GM18873 (cell line): ENCODE results near the gene SAMD13.

Experiments used
- ATAC-seq: cut with Tn5 transposase; IDR thresholded peaks from one replicate; pipeline ENCODE4 v1.9.1; 2021; ENCODE audit warnings: mild to moderate bottlenecking, moderate library complexity, moderate number of reproducible peaks; ENCODE audit not compliant: unreplicated experiment, low FRiP score

SAMD13 gene

GRCh38 chr1:84330125-84330984, 28.8 kb downstream of the SAMD13 start:
- ATAC-seq, result no peak

DNA sequence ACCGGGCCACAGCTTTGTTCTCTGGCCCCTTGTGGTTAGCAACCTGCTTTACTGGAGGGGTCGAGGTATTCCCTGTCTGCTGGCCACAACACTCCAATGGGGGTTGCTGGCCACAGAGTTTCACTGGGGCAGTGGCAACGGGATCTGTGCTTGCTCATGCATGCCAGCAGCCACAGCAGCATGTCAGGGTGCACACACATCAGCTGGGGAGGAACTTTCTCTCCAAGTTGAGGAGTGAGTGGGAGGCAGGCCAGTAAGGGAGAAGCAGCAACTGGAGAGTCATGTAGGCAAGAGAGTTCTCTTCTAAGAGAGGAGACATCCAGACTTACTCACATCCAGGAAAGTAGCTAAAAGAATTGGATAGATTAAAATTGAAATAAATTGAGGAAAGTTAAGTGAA, 38.0 kb downstream of the SAMD13 start:
- ATAC-seq, result no peak

- ATAC-seq, result no peak
These were observed 42.8 kb downstream of the SAMD13 start for GRCh38 chr1:84344286-84344685.

GRCh38 chr1:84345220-84345619, 43.7 kb downstream of the SAMD13 start:
- no peak for ATAC-seq

DNA sequence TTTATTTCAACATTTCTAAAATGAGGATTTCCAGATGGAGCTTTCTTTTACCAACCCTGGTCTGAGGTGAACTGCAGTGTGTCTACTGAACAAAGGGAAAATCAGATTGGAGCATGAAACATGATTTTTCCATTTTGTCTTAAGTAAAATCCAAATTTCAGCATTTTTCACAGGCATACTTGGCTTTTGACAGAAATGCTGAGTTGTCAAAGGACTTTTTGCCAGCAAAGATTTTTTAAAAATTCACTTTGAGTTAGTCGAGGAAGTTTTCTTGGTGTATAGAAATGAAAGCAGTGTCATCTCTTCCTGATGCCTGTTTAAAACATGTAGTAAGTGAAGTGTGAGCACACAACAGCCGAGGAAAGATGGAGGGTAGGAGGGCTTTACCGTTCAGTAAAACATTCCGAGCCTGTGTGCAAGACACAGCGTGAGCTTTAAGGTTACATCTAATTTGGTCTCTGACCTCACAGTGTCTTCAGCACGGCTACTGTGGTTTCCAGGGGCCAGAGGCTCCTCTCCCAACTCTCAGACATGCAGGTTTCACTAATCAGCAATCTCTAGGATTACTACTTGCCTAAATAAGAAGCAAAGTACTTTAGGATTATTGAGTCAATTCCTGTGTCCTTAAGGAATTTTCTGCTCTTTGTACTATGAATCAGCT, 45.9 kb downstream of the SAMD13 start:
- ATAC-seq, result no peak

GRCh38 chr1:84347932-84348555, 46.5 kb downstream of the SAMD13 start:
- no peak for ATAC-seq

DNA sequence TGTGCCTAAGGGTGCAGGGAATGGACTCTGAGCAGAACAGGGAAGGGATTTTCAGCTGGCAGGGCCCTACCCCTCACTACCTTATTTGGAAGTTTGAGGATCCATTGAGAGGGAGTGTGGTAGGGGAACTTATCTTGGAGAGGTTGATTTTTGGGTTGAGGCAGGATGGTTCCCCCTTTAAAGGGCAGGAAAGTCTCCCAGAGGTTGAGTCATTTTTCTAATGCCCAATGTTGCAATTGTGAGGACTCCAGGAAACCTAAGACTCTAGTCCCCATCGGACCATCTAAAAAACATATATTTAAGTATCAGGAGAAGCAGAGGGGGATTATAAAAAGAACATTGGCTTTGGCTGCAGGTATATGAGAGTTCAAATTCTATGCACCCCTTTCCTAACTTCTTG, 47.3 kb downstream of the SAMD13 start:
- no peak for ATAC-seq

GRCh38 chr1:84350104-84350503, 48.6 kb downstream of the SAMD13 start:
- ATAC-seq, result no peak

GRCh38 chr1:84350550-84350949, 49.0 kb downstream of the SAMD13 start:
- ATAC-seq, result no peak

DNA sequence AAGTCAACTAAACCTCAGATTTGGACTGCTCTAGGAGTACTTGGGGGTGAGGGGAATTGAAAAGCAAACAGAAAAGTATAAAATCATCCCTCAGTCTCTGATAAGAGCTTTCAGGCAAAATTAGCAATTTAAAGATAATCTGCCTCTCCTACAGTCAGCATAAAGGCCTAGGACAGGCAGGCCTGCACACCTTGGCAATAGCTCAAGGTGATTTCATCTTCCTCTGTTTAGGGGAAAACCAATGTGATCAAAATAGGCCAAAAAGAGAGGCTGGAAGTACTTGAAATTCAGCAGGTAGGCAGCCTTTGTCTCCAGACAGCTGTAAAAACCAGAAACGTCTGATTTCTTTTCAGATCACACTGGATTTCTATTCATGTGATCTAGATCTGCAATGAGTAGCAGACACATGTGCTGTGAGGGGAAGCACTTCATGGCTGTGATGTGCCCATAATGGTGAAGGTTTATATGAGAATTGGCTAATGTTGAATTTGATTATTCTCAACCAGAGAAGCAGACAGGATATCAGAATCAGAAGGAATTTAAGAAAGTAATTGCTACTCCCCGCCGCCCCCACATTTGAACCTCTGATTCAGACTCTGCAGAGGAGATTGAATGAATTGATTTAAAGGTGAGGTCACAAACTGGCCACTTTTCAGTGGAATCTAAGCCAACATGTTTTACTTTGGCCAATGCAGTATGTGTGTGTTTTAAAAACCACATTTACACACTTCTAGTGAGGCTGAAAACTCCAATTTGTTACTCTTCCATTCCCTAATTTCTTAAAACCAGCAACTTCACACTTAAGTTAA, 51.0 kb downstream of the SAMD13 start:
- no peak for ATAC-seq

GRCh38 chr1:84353695-84354094, 52.2 kb downstream of the SAMD13 start:
- no peak for ATAC-seq

DNA sequence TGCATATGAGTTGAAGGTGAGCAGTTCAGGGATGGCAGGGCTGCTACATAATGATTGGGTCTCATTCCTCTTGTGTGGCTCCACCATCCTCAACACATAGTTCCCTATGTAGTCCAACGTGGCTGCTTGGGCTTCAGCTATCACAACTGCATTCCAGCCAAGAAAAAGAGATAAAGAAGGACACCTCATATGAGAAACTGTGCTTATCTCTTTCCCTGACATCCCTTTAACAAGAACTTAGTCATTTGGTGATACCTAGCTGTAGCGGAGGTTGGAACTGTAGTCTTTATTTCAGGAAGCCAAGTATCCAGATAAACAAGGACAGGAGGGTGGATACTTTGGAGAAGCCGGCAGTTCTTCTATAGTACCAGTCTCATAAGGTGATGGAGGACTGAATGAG, 54.0 kb downstream of the SAMD13 start:
- ATAC-seq, result no peak

GRCh38 chr1:84356881-84357280, 55.4 kb downstream of the SAMD13 start:
- ATAC-seq, result no peak

- ATAC-seq, result no peak
These were observed 57.2 kb downstream of the SAMD13 start for GRCh38 chr1:84358695-84359094.

DNA sequence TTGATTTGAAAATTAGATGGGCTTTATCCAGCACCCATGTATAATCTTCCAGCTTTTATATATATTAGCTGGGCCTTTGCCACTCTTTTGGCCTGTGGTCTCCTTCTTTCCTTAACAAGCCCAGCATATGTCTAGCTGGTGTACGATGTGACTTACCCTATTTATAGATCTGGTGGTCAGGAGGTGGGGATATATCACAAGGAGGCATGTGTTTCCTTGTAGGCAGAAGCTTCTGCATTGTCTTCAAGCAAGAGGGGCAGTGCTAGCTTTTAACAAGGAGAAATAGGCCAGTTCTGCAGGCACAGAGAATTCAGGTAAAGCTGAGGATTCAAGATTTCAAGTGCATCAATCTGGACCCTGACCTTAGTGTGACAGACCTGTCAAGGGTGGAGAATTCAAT, 58.8 kb downstream of the SAMD13 start:
- ATAC-seq, result no peak

GRCh38 chr1:84361796-84362195, 60.3 kb downstream of the SAMD13 start:
- no peak for ATAC-seq

DNA sequence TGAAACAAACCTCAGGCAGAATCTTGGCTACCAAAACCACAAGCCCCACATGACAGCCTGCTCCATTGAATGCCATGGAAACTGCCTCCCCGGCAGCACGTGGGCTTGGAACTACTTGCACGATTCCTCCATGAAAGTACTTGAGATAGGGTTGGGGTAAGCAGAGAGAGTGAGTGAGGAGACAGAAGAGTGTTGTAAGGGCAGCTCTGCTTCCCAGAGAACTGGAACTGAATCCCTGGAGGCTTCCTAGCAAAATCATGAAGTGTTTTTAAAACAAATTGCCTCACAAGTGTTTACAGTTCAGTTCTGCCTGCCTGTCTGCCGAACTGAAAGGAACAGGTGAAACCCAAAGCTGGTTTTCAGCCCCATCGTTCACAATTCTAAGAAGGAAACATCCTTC, 61.5 kb downstream of the SAMD13 start:
- no peak for ATAC-seq

- ATAC-seq, result no peak
These were observed 62.1 kb downstream of the SAMD13 start for GRCh38 chr1:84363622-84364021.

- no peak for ATAC-seq
These were observed 64.0 kb downstream of the SAMD13 start for GRCh38 chr1:84365225-84366221.

- ATAC-seq, result no peak
These were observed 65.3 kb downstream of the SAMD13 start for GRCh38 chr1:84366786-84367185.
